Endothelial cell (in vitro differentiated cells): ENCODE measurements around the gene SEMA3F. TPM values are rescaled to one million over a fixed set of nuclear protein-coding genes. Genes with fewer than 3 reads are reported as not detected.

Experiments
- DNase-seq: peaks from one replicate; pipeline ENCODE4 v3.0.0; 2021; ENCODE audit warnings: low spot score
- H3K27ac Mint-ChIP-seq: one replicate; pipeline ENCODE4 v1.8.0; 2021; ENCODE audit warnings: mixed read lengths, inconsistent platforms; ENCODE audit not compliant: unreplicated experiment
- H3K27me3 Mint-ChIP-seq: one replicate; pipeline ENCODE4 v1.8.0; 2021; ENCODE audit warnings: mild to moderate bottlenecking, moderate library complexity, mixed read lengths, inconsistent platforms; ENCODE audit not compliant: unreplicated experiment
- H3K36me3 Mint-ChIP-seq: one replicate; pipeline ENCODE4 v1.8.0; 2021; ENCODE audit warnings: mild to moderate bottlenecking, low read depth, mixed read lengths, inconsistent platforms; ENCODE audit not compliant: unreplicated experiment
- H3K4me1 Mint-ChIP-seq: one replicate; pipeline ENCODE4 v1.8.0; 2021; ENCODE audit warnings: mild to moderate bottlenecking, mixed read lengths, inconsistent platforms; ENCODE audit not compliant: unreplicated experiment
- H3K4me3 Mint-ChIP-seq: one replicate; pipeline ENCODE4 v1.8.0; 2021; ENCODE audit warnings: mild to moderate bottlenecking, mixed read lengths, inconsistent platforms; ENCODE audit not compliant: unreplicated experiment
- H3K9me3 Mint-ChIP-seq: one replicate; pipeline ENCODE4 v1.8.0; 2021; ENCODE audit warnings: mixed read lengths, inconsistent platforms; ENCODE audit not compliant: unreplicated experiment
- total RNA-seq: library from RNA; stranded (reverse); fragmentation: NEBNext Ultra II Directional; extraction: Animal tissue kit (Norgen Biotek cat#: 25700); gene quantifications from one replicate; pipeline ENCODE4 v1.2.1, GENCODE V29; 2021; ENCODE audit not compliant: unreplicated experiment
- TF ChIP-seq, protein P1 (sequence below): fragments of 200-600 bp; sonication (generic); IDR thresholded peaks from one replicate; pipeline ENCODE4 v1.5.0; 2021; ENCODE audit warnings: antibody characterized with exemption; ENCODE audit not compliant: unreplicated experiment

Gene SEMA3F
- total RNA-seq, 1 donor from 2014 or later: 21.3 TPM

GRCh38 chr3:50212971-50213370 lies 57.8 kb downstream of the SEMA3F start:
- Mint-ChIP-seq H3K9me3 (no peaks in the 10 kb centered on the region), H3K4me1 (no peaks in the 10 kb centered on the region), H3K4me3 (no peak overlapping the region), H3K27me3 (peaks cover 6% of the 10 kb centered on the region), H3K36me3 (no peaks in the 10 kb centered on the region), H3K27ac (no peak overlapping the region)
- TF ChIP-seq, protein P1, sequence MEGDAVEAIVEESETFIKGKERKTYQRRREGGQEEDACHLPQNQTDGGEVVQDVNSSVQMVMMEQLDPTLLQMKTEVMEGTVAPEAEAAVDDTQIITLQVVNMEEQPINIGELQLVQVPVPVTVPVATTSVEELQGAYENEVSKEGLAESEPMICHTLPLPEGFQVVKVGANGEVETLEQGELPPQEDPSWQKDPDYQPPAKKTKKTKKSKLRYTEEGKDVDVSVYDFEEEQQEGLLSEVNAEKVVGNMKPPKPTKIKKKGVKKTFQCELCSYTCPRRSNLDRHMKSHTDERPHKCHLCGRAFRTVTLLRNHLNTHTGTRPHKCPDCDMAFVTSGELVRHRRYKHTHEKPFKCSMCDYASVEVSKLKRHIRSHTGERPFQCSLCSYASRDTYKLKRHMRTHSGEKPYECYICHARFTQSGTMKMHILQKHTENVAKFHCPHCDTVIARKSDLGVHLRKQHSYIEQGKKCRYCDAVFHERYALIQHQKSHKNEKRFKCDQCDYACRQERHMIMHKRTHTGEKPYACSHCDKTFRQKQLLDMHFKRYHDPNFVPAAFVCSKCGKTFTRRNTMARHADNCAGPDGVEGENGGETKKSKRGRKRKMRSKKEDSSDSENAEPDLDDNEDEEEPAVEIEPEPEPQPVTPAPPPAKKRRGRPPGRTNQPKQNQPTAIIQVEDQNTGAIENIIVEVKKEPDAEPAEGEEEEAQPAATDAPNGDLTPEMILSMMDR: no peak
- no peak for DNase-seq

DNA sequence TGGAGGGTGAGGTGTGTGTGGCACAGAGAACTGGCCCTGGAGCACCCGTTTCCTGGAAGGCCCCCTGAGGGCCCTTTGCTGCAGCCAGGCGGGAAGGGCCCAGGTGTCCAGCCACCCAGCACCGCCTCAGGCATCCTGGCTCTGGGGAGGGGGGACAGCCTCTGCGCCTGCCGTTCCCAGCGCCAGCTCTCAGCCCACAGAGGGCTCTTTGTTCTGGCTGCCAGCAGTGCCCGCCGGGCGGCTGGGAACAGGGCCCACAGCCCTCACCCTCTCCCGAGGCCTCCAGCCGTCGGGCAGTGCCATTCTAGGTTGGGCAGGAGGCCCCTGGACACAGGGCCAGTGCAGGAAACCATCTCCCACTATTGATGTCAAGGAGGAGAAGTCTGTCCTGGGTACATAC lies 58.2 kb downstream of the SEMA3F start:
- no peaks in the 10 kb centered on the region for H3K4me1 Mint-ChIP-seq
- DNase-seq: no peak
- TF ChIP-seq, protein P1: no peak
- no peaks in the 10 kb centered on the region for H3K36me3 Mint-ChIP-seq
- H3K9me3 Mint-ChIP-seq: no peaks in the 10 kb centered on the region
- H3K27me3 Mint-ChIP-seq: peaks cover 6% of the 10 kb centered on the region
- H3K4me3 Mint-ChIP-seq: no peak overlapping the region
- H3K27ac Mint-ChIP-seq: no peak overlapping the region

- H3K4me3 Mint-ChIP-seq: no peak overlapping the region
- no peak overlapping the region for H3K27ac Mint-ChIP-seq
- no peaks in the 10 kb centered on the region for H3K9me3 Mint-ChIP-seq
- no peak for DNase-seq
- no peaks in the 10 kb centered on the region for H3K4me1 Mint-ChIP-seq
- TF ChIP-seq, protein P1: no peak
- peaks cover 10% of the 10 kb centered on the region for H3K27me3 Mint-ChIP-seq
- H3K36me3 Mint-ChIP-seq: no peaks in the 10 kb centered on the region
These were observed 59.7 kb downstream of the SEMA3F start for GRCh38 chr3:50214824-50215223.

DNA sequence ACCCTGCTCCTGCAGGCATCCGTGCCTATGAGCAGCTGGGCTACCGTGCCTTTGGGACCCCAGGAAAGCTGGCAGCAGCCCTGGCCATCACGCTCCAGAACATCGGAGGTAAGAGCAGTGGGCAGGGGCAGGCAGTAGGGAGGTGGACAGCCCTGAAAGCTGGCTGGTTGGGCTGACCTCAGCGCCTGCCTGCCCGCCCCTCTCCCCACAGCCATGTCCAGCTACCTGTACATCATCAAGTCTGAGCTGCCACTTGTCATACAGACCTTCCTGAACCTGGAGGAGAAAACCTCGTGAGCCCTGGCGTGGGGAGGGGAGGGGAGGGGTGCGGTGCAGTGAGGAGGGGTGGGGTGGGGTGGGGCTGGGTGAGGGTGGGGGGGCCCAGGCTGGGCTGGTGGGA lies 60.4 kb downstream of the SEMA3F start:
- no peaks in the 10 kb centered on the region for H3K4me1 Mint-ChIP-seq
- no peak for DNase-seq
- no peaks in the 10 kb centered on the region for H3K36me3 Mint-ChIP-seq
- TF ChIP-seq, protein P1: no peak
- no peak overlapping the region for H3K27ac Mint-ChIP-seq
- H3K9me3 Mint-ChIP-seq: no peaks in the 10 kb centered on the region
- peaks cover 12% of the 10 kb centered on the region for H3K27me3 Mint-ChIP-seq
- no peak overlapping the region for H3K4me3 Mint-ChIP-seq

GRCh38 chr3:50217681-50218080 lies 62.6 kb downstream of the SEMA3F start:
- no peaks in the 10 kb centered on the region for H3K9me3 Mint-ChIP-seq
- TF ChIP-seq, protein P1: no peak

More at GRCh38 chr3:50217681-50218080, 62.6 kb downstream of the SEMA3F start:
- peaks cover 12% of the 10 kb centered on the region for H3K27me3 Mint-ChIP-seq
- H3K27ac Mint-ChIP-seq: no peak overlapping the region
- no peaks in the 10 kb centered on the region for H3K36me3 Mint-ChIP-seq
- no peak overlapping the region for H3K4me3 Mint-ChIP-seq
- no peaks in the 10 kb centered on the region for H3K4me1 Mint-ChIP-seq
- no peak for DNase-seq
